ENCODE measurements around the gene MED22.
"Not testable (repeated sequence)": the region's sequence is repeated elsewhere in the genome, so short reads cannot be mapped to it uniquely, and the experiment has no call there.

Gene MED22

DNA sequence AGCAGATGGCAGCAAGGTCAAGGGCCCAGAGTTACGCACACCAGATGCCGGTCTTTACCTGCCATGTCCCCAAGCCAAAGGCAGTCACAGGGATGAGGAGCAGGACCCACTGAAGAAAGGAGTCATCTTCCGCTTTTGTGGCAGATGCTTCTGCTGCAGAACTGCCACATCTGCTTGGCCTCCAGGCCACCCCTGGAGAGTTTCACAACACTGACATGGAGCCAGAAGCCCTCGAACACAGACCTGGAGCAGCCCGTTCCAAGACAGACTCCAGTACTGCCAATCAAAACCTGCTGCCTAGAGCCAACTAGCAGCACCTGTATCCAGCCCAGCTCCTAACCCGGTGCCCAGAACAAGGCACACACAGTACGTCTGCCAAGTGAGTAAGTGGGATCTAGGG, 6.8 kb upstream of the MED22 start:
- no peak for FAIRE-seq

- FAIRE-seq: no peak
Observed at GRCh38 chr9:133353548-133353947, 5.6 kb upstream of the MED22 start.

GRCh38 chr9:133352635-133353340, 4.9 kb upstream of the MED22 start:
- FAIRE-seq: no peak

GRCh38 chr9:133351908-133352634, 4.1 kb upstream of the MED22 start:
- FAIRE-seq: no peak

DNA sequence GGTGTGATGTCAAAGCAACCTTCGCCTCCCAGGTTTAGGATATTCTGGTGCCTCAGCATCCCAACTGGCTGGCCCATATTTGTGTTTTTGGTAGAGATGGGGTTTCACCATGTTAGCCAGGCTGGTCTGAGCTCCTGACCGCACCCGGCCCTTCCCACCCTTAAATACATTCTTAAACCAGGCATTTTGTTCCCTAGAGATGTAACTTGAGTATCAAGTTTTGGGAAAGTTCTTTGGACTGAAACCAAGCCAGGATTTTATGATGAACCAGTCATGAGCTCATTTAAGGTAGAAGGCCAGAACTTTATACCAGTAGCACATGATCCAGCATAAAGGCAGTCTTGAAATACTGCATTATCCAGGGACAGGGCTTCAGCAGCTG, 3.6 kb upstream of the MED22 start:
- no peak for FAIRE-seq

DNA sequence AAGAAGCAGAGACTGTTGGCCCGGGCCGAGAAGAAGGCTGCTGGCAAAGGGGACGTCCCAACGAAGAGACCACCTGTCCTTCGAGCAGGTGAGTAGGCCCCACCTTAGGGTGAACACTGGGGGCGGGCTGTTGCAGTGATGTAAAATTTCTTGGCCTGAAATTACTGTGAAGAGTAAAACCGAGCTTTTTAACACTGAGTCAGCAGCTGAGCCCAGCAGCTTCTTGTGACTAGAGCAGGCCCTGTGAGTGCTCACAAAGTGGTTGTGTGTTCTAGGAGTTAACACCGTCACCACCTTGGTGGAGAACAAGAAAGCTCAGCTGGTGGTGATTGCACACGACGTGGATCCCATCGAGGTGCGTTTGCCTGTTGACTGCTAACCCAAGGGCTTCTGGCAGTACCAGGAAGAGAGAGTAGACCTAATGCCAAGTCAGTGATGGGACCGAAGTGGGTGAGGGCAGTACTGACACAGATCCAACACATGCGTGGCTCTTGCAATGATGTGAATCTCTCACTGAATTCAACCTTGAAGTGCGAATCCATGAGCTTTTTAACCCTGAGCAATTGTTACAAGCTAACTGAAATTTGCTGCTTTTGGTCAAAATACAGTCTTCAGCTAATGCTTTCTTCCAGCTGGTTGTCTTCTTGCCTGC, 2.2 kb upstream of the MED22 start:
- FAIRE-seq: no peak

- no peak for FAIRE-seq
Observed at GRCh38 chr9:133348718-133349573, 1.0 kb upstream of the MED22 start.

- FAIRE-seq: no peak
Observed at GRCh38 chr9:133347515-133347984, 381 bp downstream of the MED22 start.

- no peak for FAIRE-seq
Observed at GRCh38 chr9:133346021-133346785, 1.7 kb downstream of the MED22 start.

GRCh38 chr9:133345596-133345995, 2.3 kb downstream of the MED22 start:
- FAIRE-seq: no peak

DNA sequence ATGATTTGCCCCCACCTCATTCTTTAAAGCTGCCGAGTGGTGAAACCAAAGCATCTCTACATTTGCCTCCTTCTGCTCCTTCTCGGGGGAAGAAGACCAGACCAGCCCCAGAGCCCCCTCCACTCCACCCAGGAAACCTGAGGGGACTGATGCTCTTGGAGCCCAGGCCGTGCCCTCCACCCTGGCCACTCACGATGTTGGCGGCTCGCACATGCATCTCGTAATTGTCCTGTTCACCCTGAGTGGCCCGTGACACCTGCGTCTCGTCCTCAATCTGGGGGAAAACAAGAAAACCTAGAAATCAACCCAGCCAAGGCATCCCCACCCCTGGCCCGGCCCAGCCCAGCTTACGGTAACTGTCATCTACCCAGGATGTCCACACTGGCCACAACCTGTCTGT, 3.0 kb downstream of the MED22 start:
- FAIRE-seq: no peak

GRCh38 chr9:133344071-133344470, 3.9 kb downstream of the MED22 start:
- no peak for FAIRE-seq

GRCh38 chr9:133342570-133342969, 5.4 kb downstream of the MED22 start:
- FAIRE-seq: no peak

DNA sequence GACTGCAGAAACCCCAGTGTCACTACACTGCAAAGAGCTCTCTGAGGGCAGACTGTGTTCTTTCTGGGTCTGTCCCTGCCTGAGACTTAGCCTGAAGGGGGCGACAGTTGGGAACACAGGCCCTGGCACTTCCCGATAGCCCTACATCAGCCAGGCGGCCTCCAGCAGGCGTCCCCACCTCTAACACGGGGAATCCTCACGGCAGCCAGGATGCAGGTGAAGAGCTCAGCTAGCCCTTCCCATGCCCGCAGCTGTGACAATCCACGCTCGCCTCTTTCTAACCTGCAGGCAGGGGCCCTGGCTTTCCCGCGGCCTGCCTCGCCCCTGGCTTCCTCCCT, 5.9 kb downstream of the MED22 start:
- FAIRE-seq: no peak

- FAIRE-seq: no peak
Observed at GRCh38 chr9:133341369-133342068, 6.4 kb downstream of the MED22 start.

- FAIRE-seq: no peak
Observed at GRCh38 chr9:133340916-133341315, 7.0 kb downstream of the MED22 start.

DNA sequence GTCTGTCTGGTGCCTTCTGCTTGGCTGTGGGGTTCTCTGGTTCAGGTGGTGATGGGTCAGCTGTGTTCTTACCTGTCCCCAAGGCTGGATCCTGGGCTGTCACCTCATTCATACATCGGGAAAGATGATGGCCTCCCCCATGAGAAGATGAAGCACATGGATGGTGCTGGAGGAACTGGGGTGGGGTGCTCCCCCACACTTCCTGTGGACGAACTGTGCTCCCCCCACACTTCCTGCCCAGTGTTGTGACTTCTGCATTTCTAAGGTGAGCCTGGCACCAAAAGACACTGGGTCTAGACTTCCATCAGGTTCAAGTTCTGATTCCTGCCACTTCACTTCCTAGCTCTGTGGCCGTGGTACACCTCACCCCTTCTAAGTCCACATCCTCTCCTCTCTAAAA, 7.7 kb downstream of the MED22 start:
- FAIRE-seq: no peak

DNA sequence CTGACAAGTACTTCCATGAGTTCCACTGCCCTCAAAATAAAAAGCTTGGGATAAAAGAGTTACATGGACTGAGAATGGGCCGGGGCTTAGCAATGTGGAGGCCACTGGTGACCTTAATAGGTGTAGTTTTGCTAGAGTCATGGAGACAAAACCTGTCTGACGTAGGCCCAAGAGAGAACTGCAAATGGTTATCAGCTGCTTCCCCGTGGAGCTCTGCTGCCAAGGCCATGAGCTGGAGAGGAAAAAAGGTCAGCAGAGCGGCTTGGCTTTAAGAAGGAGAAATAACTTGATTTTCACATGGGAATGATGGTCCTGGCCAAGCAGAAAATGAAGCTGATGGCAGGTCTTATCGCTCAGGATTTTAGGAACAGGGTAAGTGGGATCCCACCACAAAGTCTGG, 8.3 kb downstream of the MED22 start:
- FAIRE-seq: no peak

DNA sequence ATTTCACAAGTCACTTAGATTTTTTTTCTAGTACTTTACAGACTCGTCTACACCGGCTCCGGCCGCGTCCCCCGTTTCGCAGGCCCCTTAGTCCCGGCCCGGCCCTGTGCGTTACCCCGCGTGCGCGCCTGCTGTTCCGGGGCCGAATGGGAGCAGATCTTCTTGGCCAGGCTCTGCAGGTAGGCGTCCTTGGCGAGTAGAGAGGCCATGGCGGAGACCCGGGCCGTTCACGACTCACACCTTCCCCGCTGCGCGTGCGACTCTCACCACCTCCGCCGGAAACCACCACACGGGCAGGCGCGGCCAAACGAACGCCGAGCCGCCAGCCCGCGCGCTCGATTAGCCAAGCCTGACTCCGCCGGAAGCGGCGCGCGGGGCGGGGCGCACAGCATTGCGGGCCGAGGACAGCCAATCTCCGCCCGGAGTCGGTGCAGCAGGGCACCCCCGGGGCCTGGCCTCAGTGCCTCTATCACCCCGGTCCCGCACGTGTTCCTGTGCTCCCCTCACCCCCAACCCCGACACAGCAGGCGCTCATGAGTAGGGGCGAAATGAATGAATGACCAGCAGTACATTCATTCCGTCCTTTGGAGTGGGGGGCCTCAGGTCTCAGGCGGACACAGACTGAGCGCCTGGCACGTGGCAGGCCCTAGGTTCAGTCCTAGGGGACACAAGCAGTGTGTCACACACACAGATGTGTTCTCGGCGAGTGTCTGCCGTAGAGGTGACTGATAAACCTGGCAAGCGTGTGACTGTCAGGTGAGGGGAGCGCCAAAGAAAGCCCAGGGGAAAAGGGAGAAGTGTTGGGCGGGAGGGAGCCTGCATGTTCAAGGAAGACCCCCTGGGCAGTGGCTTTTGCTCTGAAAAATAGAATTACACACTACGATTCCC, 11.8 kb downstream of the MED22 start, which contains the start of gene SURF6:
Gene SURF6, minus strand, starts transcription at position 265 of the 888 bp plus-strand sequence. Its CDS starts 56 bp downstream, at position 209.
- FAIRE-seq: no peak

DNA sequence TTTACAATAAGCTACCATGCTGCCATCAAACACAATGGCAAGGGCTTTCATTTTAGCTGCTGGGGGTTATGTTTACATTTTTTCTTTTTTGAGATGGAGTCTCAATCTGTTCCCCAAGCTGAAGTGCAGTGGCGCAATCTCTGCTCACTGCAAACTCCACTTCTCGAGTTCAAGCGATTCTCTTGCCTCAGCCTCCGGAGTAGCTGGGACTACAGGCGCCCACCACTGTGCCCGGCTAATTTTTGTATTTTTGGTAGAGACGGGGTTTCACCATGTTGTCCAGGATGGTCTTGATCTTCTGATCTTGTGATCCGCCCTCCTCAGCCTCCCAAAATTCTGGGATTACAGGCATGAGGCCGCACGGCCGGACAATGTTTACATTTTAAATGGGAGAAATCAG, 13.0 kb downstream of the MED22 start:
- FAIRE-seq: not testable (repeated sequence)

- FAIRE-seq: no peak
Observed at GRCh38 chr9:133334161-133334560, 13.8 kb downstream of the MED22 start.

Measured in islet of Langerhans (tissue), 1 donor.